Measurements from ENCODE around the gene PARD3B.

PARD3B gene

DNA sequence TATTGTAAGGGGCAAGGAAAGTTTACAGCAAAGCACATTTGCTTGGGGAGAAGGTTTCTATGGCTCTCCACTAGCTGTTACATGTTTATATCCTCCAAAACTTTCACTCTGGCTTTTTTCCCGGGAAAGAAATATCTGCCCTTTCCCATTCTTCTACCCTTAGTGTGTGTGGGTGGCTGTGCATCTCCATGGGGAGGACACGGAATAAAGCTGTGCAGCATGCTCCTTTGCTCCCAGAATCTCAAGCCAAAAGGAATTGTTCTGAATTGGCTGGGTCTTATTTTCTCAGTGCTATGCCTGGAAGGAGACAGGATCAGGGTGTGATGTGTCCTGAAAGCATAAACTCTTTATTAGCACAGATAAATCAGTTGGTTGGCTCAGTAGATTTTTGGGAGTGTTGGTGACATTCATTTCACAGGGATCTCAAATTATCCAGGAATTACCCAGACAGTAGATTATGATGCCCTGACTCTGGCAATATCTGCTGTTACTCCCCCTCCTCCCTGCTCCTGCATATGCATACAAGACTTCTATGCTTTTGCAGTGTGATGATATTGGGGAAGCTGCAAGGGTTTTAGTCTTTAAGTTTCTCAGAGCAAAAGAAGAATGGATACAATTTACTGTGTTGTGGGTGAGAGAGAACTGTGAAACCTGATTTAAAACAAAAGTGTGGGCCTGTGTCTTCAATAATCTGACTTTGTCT, 63.1 kb downstream of the PARD3B start:
- Histone ChIP-seq H3K9me3 (ENCODE audit: control insufficient read depth, low read depth, low read length) (no peaks in the 10 kb centered on the region), H3K4me3 (ENCODE audit: low read length) (no peak overlapping the region), H3K9ac (ENCODE audit: low read length) (no peak overlapping the region), H3K4me1 (ENCODE audit: control insufficient read depth, low read depth, low read length) (no peaks in the 10 kb centered on the region), H3K27ac (ENCODE audit: low read length) (no peak overlapping the region), H3K27me3 (ENCODE audit: control insufficient read depth, insufficient read depth, low read length) (no peaks in the 10 kb centered on the region), H3K36me3 (ENCODE audit: control insufficient read depth, low read depth, low read length) (no peaks in the 10 kb centered on the region)

DNA sequence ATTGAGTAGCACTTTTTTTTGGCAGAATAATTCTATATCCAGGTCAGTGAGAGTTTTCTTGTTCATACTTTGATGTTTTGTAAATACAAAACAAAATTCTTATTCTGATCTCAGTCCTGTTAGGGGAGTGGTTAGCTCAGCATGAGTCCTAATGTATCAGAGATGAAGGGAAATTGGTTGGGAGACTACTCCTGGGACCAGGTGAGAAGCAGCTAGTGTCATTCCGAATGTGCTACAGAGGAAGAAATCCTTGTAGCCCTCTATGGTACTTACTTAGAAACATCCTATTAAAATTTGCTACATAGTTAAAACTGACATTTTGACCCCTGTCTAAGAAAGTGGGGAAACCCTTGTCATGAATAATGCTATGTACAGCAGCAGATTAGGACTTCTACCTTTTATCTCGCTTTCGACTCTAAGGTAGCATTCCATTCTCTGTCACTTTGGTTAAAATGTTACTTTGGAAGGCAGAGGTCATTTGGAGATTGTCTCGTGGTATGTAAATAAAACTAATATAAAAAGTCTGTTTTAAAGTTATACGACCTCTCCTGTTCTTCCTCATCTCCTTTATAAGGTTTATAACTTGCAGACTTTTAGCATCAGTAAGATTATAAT, 65.8 kb downstream of the PARD3B start:
- H3K9me3 ChIP-seq (ENCODE audit: control insufficient read depth, low read depth, low read length) = no peaks in the 10 kb centered on the region
- no peak overlapping the region for H3K4me3 ChIP-seq (ENCODE audit: low read length)
- H3K9ac ChIP-seq (ENCODE audit: low read length) = no peak overlapping the region
- H3K36me3 ChIP-seq (ENCODE audit: control insufficient read depth, low read depth, low read length) = no peaks in the 10 kb centered on the region
- H3K4me1 ChIP-seq (ENCODE audit: control insufficient read depth, low read depth, low read length) = no peaks in the 10 kb centered on the region
- H3K27ac ChIP-seq (ENCODE audit: low read length) = no peak overlapping the region
- no peaks in the 10 kb centered on the region for H3K27me3 ChIP-seq (ENCODE audit: control insufficient read depth, insufficient read depth, low read length)

GRCh38 chr2:204611764-204612163, 66.5 kb downstream of the PARD3B start:
- Histone ChIP-seq H3K4me3 (ENCODE audit: low read length) (no peak overlapping the region), H3K27me3 (ENCODE audit: control insufficient read depth, insufficient read depth, low read length) (no peaks in the 10 kb centered on the region), H3K36me3 (ENCODE audit: control insufficient read depth, low read depth, low read length) (no peaks in the 10 kb centered on the region), H3K4me1 (ENCODE audit: control insufficient read depth, low read depth, low read length) (no peaks in the 10 kb centered on the region), H3K27ac (ENCODE audit: low read length) (no peak overlapping the region), H3K9ac (ENCODE audit: low read length) (no peak overlapping the region), H3K9me3 (ENCODE audit: control insufficient read depth, low read depth, low read length) (no peaks in the 10 kb centered on the region)

DNA sequence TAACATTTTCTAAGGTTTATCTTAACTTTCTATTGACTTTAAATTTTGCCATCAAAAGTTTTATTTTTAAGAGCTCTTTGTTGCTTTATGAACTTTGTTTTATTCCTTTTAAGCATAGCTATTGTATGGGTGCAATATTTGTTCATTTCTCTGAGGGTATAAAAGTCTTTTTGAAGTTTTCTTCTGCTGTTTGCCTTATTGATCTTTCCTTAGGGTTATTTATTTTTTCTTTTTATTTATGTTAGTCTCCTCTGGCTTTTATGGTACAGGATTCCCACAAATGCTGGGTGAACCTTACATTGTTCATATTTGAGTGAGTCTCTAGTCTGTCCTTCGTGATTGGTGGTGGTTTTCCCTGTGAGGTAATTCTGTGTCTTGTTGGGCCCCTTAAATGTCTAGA, 68.4 kb downstream of the PARD3B start:
- Histone ChIP-seq H3K36me3 (ENCODE audit: control insufficient read depth, low read depth, low read length) (no peaks in the 10 kb centered on the region), H3K4me1 (ENCODE audit: control insufficient read depth, low read depth, low read length) (no peaks in the 10 kb centered on the region)

DNA sequence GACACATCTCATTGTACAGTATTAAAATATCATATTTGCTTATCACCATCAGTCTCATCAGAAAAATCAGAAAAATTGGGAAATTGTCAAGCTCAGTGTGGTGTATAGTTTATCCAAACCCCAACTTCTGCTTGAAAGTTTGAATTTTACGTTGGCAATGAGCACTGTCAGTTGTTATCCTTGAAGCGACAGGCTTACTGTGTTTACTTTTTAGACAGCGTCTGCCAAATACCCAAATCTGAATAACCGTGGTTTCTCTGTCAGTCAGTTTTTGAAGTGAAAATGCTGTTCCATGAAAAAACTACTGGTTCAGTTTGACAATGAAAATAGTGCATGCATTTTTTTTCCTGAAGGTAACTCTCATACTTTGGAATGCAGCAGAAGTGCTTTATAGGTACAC, 70.2 kb downstream of the PARD3B start:
- no peaks in the 10 kb centered on the region for H3K36me3 ChIP-seq (ENCODE audit: control insufficient read depth, low read depth, low read length)
- H3K4me3 ChIP-seq (ENCODE audit: low read length) = no peak overlapping the region
- H3K9ac ChIP-seq (ENCODE audit: low read length) = no peak overlapping the region
- H3K9me3 ChIP-seq (ENCODE audit: control insufficient read depth, low read depth, low read length) = no peaks in the 10 kb centered on the region
- H3K27ac ChIP-seq (ENCODE audit: low read length) = no peak overlapping the region
- H3K27me3 ChIP-seq (ENCODE audit: control insufficient read depth, insufficient read depth, low read length) = no peaks in the 10 kb centered on the region
- H3K4me1 ChIP-seq (ENCODE audit: control insufficient read depth, low read depth, low read length) = no peaks in the 10 kb centered on the region

More for the DNA sequence above, 68.4 kb downstream of the PARD3B start:
- no peak overlapping the region for H3K4me3 ChIP-seq (ENCODE audit: low read length)
- no peaks in the 10 kb centered on the region for H3K9me3 ChIP-seq (ENCODE audit: control insufficient read depth, low read depth, low read length)
- no peaks in the 10 kb centered on the region for H3K27me3 ChIP-seq (ENCODE audit: control insufficient read depth, insufficient read depth, low read length)
- H3K27ac ChIP-seq (ENCODE audit: low read length) = no peak overlapping the region
- no peak overlapping the region for H3K9ac ChIP-seq (ENCODE audit: low read length)

- H3K36me3 ChIP-seq (ENCODE audit: control insufficient read depth, low read depth, low read length) = no peaks in the 10 kb centered on the region
- H3K4me3 ChIP-seq (ENCODE audit: low read length) = no peak overlapping the region
- no peak overlapping the region for H3K27ac ChIP-seq (ENCODE audit: low read length)
- H3K27me3 ChIP-seq (ENCODE audit: control insufficient read depth, insufficient read depth, low read length) = no peaks in the 10 kb centered on the region
- H3K9me3 ChIP-seq (ENCODE audit: control insufficient read depth, low read depth, low read length) = no peaks in the 10 kb centered on the region
- no peak overlapping the region for H3K9ac ChIP-seq (ENCODE audit: low read length)
- H3K4me1 ChIP-seq (ENCODE audit: control insufficient read depth, low read depth, low read length) = no peaks in the 10 kb centered on the region
These were observed 79.9 kb downstream of the PARD3B start for GRCh38 chr2:204625135-204625534.

DNA sequence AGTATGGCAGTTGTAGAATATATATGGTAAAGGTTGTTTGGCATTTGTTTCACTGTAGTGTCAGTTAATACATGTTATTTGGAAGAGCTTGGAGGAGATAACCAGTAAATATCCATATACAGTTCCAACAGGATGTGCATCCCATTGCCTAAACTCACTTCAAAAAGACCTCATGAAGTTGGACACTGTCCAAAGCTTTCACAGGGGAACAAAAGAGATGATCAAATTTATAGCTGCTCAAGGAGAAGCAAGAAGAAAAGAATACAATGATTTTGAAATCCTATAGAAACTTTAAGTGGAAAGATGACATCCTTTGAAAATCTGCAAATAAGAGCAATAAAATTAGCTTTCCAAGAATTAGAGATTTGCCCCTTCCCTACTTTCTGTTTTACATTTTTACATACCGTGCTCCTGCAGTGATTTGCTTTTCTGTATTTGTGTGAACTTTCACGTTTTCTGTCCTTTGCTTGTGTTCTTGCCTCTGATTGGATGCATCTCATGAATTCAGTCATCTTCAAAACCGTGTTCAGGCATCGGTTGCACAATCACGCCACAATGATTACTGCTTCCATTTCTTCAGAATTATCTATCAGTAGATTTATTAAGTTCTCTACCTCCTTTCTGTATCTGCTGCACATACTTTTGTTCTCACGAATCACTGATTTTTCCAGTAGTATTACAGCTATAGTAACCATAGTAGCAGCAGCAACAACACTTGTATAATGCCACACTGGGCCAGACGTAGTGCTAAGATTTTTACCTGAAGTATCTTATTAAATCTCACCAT, 83.8 kb downstream of the PARD3B start:
- no peaks in the 10 kb centered on the region for H3K4me1 ChIP-seq (ENCODE audit: control insufficient read depth, low read depth, low read length)
- no peaks in the 10 kb centered on the region for H3K9me3 ChIP-seq (ENCODE audit: control insufficient read depth, low read depth, low read length)
- H3K9ac ChIP-seq (ENCODE audit: low read length) = no peak overlapping the region
- H3K4me3 ChIP-seq (ENCODE audit: low read length) = no peak overlapping the region
- no peak overlapping the region for H3K27ac ChIP-seq (ENCODE audit: low read length)
- H3K27me3 ChIP-seq (ENCODE audit: control insufficient read depth, insufficient read depth, low read length) = no peaks in the 10 kb centered on the region
- H3K36me3 ChIP-seq (ENCODE audit: control insufficient read depth, low read depth, low read length) = no peaks in the 10 kb centered on the region

DNA sequence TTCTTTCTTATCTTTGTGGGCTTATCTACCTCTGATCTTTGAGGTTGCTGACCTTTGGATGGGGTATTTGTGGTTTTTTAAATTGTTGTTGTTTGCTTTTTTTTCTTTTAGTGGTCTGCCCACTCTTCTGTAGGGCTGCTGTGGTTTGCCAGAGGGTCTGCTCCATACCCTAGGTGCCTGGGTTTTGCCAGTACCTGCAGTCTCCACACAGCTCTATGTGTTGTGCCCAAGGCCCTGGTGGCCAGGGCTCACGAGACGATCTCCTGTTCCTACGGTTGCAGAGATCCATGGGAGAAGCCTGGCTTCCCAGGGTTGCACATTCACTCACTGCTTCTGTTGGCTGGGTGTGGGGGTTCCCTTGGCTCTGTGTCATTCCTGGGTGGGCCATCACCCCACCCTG, 87.1 kb downstream of the PARD3B start:
- Histone ChIP-seq H3K36me3 (ENCODE audit: control insufficient read depth, low read depth, low read length) (no peaks in the 10 kb centered on the region), H3K9me3 (ENCODE audit: control insufficient read depth, low read depth, low read length) (no peaks in the 10 kb centered on the region), H3K4me1 (ENCODE audit: control insufficient read depth, low read depth, low read length) (no peaks in the 10 kb centered on the region), H3K27me3 (ENCODE audit: control insufficient read depth, insufficient read depth, low read length) (no peaks in the 10 kb centered on the region), H3K27ac (ENCODE audit: low read length) (no peak overlapping the region), H3K9ac (ENCODE audit: low read length) (no peak overlapping the region), H3K4me3 (ENCODE audit: low read length) (no peak overlapping the region)

- Histone ChIP-seq H3K27ac (ENCODE audit: low read length) (no peak overlapping the region), H3K27me3 (ENCODE audit: control insufficient read depth, insufficient read depth, low read length) (no peaks in the 10 kb centered on the region), H3K9ac (ENCODE audit: low read length) (no peak overlapping the region), H3K4me1 (ENCODE audit: control insufficient read depth, low read depth, low read length) (no peaks in the 10 kb centered on the region), H3K9me3 (ENCODE audit: control insufficient read depth, low read depth, low read length) (no peaks in the 10 kb centered on the region), H3K36me3 (ENCODE audit: control insufficient read depth, low read depth, low read length) (no peaks in the 10 kb centered on the region), H3K4me3 (ENCODE audit: low read length) (no peak overlapping the region)
These were observed 89.3 kb downstream of the PARD3B start for GRCh38 chr2:204634564-204634963.

- Histone ChIP-seq H3K27ac (ENCODE audit: low read length) (no peak overlapping the region), H3K36me3 (ENCODE audit: control insufficient read depth, low read depth, low read length) (no peaks in the 10 kb centered on the region), H3K9ac (ENCODE audit: low read length) (no peak overlapping the region), H3K27me3 (ENCODE audit: control insufficient read depth, insufficient read depth, low read length) (no peaks in the 10 kb centered on the region), H3K4me3 (ENCODE audit: low read length) (no peak overlapping the region), H3K9me3 (ENCODE audit: control insufficient read depth, low read depth, low read length) (no peaks in the 10 kb centered on the region), H3K4me1 (ENCODE audit: control insufficient read depth, low read depth, low read length) (no peaks in the 10 kb centered on the region)
These were observed 90.2 kb downstream of the PARD3B start for GRCh38 chr2:204635478-204635877.

- Histone ChIP-seq H3K9ac (ENCODE audit: low read length) (no peak overlapping the region), H3K27me3 (ENCODE audit: control insufficient read depth, insufficient read depth, low read length) (no peaks in the 10 kb centered on the region), H3K4me3 (ENCODE audit: low read length) (no peak overlapping the region), H3K4me1 (ENCODE audit: control insufficient read depth, low read depth, low read length) (no peaks in the 10 kb centered on the region), H3K9me3 (ENCODE audit: control insufficient read depth, low read depth, low read length) (no peaks in the 10 kb centered on the region), H3K27ac (ENCODE audit: low read length) (no peak overlapping the region), H3K36me3 (ENCODE audit: control insufficient read depth, low read depth, low read length) (no peaks in the 10 kb centered on the region)
These were observed 93.4 kb downstream of the PARD3B start for GRCh38 chr2:204638471-204639194.

Measured in iPS-18a (cell line).